OCI-LY3 (cell line): ENCODE measurements around the gene SIK1.
"Not testable (repeated sequence)": the region's sequence is repeated elsewhere in the genome, so short reads cannot be mapped to it uniquely, and the experiment has no call there.

ENCODE experiments used
- H2AFZ ChIP-seq: fragments of 200-600, 300-600 bp; shearing (Covaris generic); 2 replicates; pipeline ENCODE4 v1.6.0; 2014; ENCODE audit warnings: antibody characterized with exemption, low read depth, low read length
- H3K27ac ChIP-seq: fragments of 200-600, 300-600 bp; sonication (generic); 2 replicates; pipeline ENCODE4 v1.5.1; 2014; ENCODE audit warnings: mild to moderate bottlenecking, low read length, moderate library complexity, mixed read lengths
- H3K27me3 ChIP-seq: fragments of 200-600, 300-600 bp; sonication (generic); 2 replicates; pipeline ENCODE4 v1.6.1; 2014; ENCODE audit warnings: low read depth, low read length, mixed read lengths
- H3K36me3 ChIP-seq: fragments of 200-600, 300-600 bp; sonication (generic); replicated peaks from 2 replicates; pipeline ENCODE3; 2014; ENCODE audit warnings: low read depth, low read length, mixed read lengths
- H3K4me1 ChIP-seq: fragments of 300-600, 200-600 bp; sonication (generic); 2 replicates; pipeline ENCODE4 v1.6.1; 2014; ENCODE audit warnings: low read length, mixed read lengths
- H3K4me2 ChIP-seq: fragments of 200-600, 300-600 bp; sonication (generic); 2 replicates; pipeline ENCODE4 v1.6.1; 2014; ENCODE audit warnings: low read length, mixed read lengths
- H3K4me3 ChIP-seq: fragments of 300-600, 200-600 bp; sonication (generic); 2 replicates; pipeline ENCODE4 v1.5.1; 2014; ENCODE audit warnings: antibody characterized with exemption, mild to moderate bottlenecking, low read length, moderate library complexity
- H3K79me2 ChIP-seq: fragments of 300-600, 200-600 bp; shearing (Covaris generic); 2 replicates; pipeline ENCODE4 v1.6.1; 2014; ENCODE audit warnings: mild to moderate bottlenecking, low read length, mixed read lengths
- H3K9ac ChIP-seq: fragments of 300-600, 200-600 bp; shearing (Covaris generic); 2 replicates; pipeline ENCODE4 v1.6.0; 2014; ENCODE audit warnings: mild to moderate bottlenecking, low read length, moderate library complexity
- H3K9me3 ChIP-seq: fragments of 200-600, 300-600 bp; shearing (Covaris generic); 2 replicates; pipeline ENCODE4 v1.6.1; 2014; ENCODE audit warnings: low read length, mixed read lengths; ENCODE audit not compliant: insufficient read depth
- H4K20me1 ChIP-seq: fragments of 200-600, 300-600 bp; sonication (generic); 2 replicates; pipeline ENCODE4 v1.6.1; 2016; ENCODE audit warnings: low read length, mixed read lengths; ENCODE audit not compliant: insufficient read depth

Gene SIK1

GRCh38 chr21:43419475-43419874 lies 7.5 kb downstream of the SIK1 start:
- not testable (repeated sequence) for H3K4me2 ChIP-seq, H3K4me3 ChIP-seq, H4K20me1 ChIP-seq, H3K9ac ChIP-seq, H2AFZ ChIP-seq, H3K27me3 ChIP-seq, H3K4me1 ChIP-seq, H3K79me2 ChIP-seq, H3K27ac ChIP-seq, H3K9me3 ChIP-seq, H3K36me3 ChIP-seq

GRCh38 chr21:43414576-43414975 lies 12.4 kb downstream of the SIK1 start:
- H3K36me3 ChIP-seq, H3K79me2 ChIP-seq, H3K27ac ChIP-seq, H4K20me1 ChIP-seq, H3K27me3 ChIP-seq, H3K4me1 ChIP-seq, H2AFZ ChIP-seq, H3K9me3 ChIP-seq, H3K4me3 ChIP-seq, H3K4me2 ChIP-seq, H3K9ac ChIP-seq: not testable (repeated sequence)

- not testable (repeated sequence) for H3K9me3 ChIP-seq
Measured at GRCh38 chr21:43412020-43412788, 14.7 kb downstream of the SIK1 start.

GRCh38 chr21:43410456-43411068 lies 16.4 kb downstream of the SIK1 start:
- not testable (repeated sequence) for H3K4me1 ChIP-seq, H3K9ac ChIP-seq, H2AFZ ChIP-seq, H3K4me3 ChIP-seq, H3K79me2 ChIP-seq, H3K27me3 ChIP-seq, H3K9me3 ChIP-seq, H3K4me2 ChIP-seq, H3K36me3 ChIP-seq, H3K27ac ChIP-seq, H4K20me1 ChIP-seq

More at GRCh38 chr21:43412020-43412788, 14.7 kb downstream of the SIK1 start:
- H3K27me3 ChIP-seq, H3K9ac ChIP-seq, H2AFZ ChIP-seq, H3K4me2 ChIP-seq, H3K79me2 ChIP-seq, H3K4me1 ChIP-seq, H4K20me1 ChIP-seq, H3K27ac ChIP-seq, H3K36me3 ChIP-seq, H3K4me3 ChIP-seq: not testable (repeated sequence)

GRCh38 chr21:43407139-43407538 lies 19.8 kb downstream of the SIK1 start:
- not testable (repeated sequence) for H3K36me3 ChIP-seq, H3K9ac ChIP-seq, H3K27me3 ChIP-seq, H3K9me3 ChIP-seq, H3K4me3 ChIP-seq, H3K4me1 ChIP-seq, H2AFZ ChIP-seq, H4K20me1 ChIP-seq, H3K79me2 ChIP-seq, H3K27ac ChIP-seq, H3K4me2 ChIP-seq

- not testable (repeated sequence) for H2AFZ ChIP-seq, H3K4me1 ChIP-seq, H3K27me3 ChIP-seq, H3K79me2 ChIP-seq, H3K9ac ChIP-seq, H3K36me3 ChIP-seq, H3K9me3 ChIP-seq, H3K4me3 ChIP-seq, H3K4me2 ChIP-seq, H4K20me1 ChIP-seq, H3K27ac ChIP-seq
Measured at GRCh38 chr21:43404450-43404849, 22.5 kb downstream of the SIK1 start.

- not testable (repeated sequence) for H3K9ac ChIP-seq, H3K79me2 ChIP-seq, H3K9me3 ChIP-seq, H3K36me3 ChIP-seq, H3K27me3 ChIP-seq, H2AFZ ChIP-seq, H3K4me2 ChIP-seq, H3K4me1 ChIP-seq, H3K27ac ChIP-seq, H4K20me1 ChIP-seq, H3K4me3 ChIP-seq
Measured at GRCh38 chr21:43403651-43404430, 23.1 kb downstream of the SIK1 start.

- H3K9me3 ChIP-seq, H3K4me1 ChIP-seq, H3K27ac ChIP-seq, H3K9ac ChIP-seq, H3K27me3 ChIP-seq, H3K79me2 ChIP-seq, H3K4me3 ChIP-seq, H3K4me2 ChIP-seq, H4K20me1 ChIP-seq, H3K36me3 ChIP-seq, H2AFZ ChIP-seq: not testable (repeated sequence)
Measured at GRCh38 chr21:43401125-43401524, 25.8 kb downstream of the SIK1 start.

GRCh38 chr21:43399595-43400015 lies 27.3 kb downstream of the SIK1 start:
- not testable (repeated sequence) for H3K4me2 ChIP-seq, H3K27ac ChIP-seq, H3K79me2 ChIP-seq

More at GRCh38 chr21:43399595-43400015, 27.3 kb downstream of the SIK1 start:
- H3K9me3 ChIP-seq, H3K4me1 ChIP-seq, H2AFZ ChIP-seq, H4K20me1 ChIP-seq, H3K4me3 ChIP-seq, H3K36me3 ChIP-seq, H3K9ac ChIP-seq, H3K27me3 ChIP-seq: not testable (repeated sequence)
